ENCODE measurements around the gene TSSK6.

Gene TSSK6

GRCh38 chr19:19550972-19551852, 35.9 kb upstream of the TSSK6 start:
- no peaks in the 10 kb centered on the region for H3K4me1 ChIP-seq
- no peaks in the 10 kb centered on the region for H3K9me3 ChIP-seq
- no peaks in the 10 kb centered on the region for H3K36me3 ChIP-seq
- H3K4me3 ChIP-seq (ENCODE audit: low read depth, low read length), result no peak overlapping the region
- peak; percentile 13 for DNase-seq
- H3K27me3 ChIP-seq, result no peaks in the 10 kb centered on the region
- no peak for TF ChIP-seq CTCF (IDR thresholded peaks at IDR 0.05; ENCODE audit: low read depth, low read length)

- Histone ChIP-seq H3K36me3 (no peaks in the 10 kb centered on the region), H3K4me3 (ENCODE audit: low read depth, low read length) (no peak overlapping the region), H3K9me3 (no peaks in the 10 kb centered on the region), H3K27me3 (no peaks in the 10 kb centered on the region), H3K4me1 (no peaks in the 10 kb centered on the region)
- no peak for TF ChIP-seq CTCF (IDR thresholded peaks at IDR 0.05; ENCODE audit: low read depth, low read length)
- peak; percentile 10 for DNase-seq
Measured at GRCh38 chr19:19550485-19550929, 35.2 kb upstream of the TSSK6 start.

- H3K4me3 ChIP-seq (ENCODE audit: low read depth, low read length), result no peak overlapping the region
- H3K9me3 ChIP-seq, result no peaks in the 10 kb centered on the region
- no peaks in the 10 kb centered on the region for H3K36me3 ChIP-seq
- TF ChIP-seq CTCF (IDR thresholded peaks at IDR 0.05; ENCODE audit: low read depth, low read length), result no peak
- no peak for DNase-seq
- H3K4me1 ChIP-seq, result no peaks in the 10 kb centered on the region
- no peaks in the 10 kb centered on the region for H3K27me3 ChIP-seq
Measured at GRCh38 chr19:19549804-19550464, 34.6 kb upstream of the TSSK6 start.

GRCh38 chr19:19548915-19549759, 33.8 kb upstream of the TSSK6 start:
- no peak for DNase-seq
- no peaks in the 10 kb centered on the region for H3K9me3 ChIP-seq
- no peaks in the 10 kb centered on the region for H3K27me3 ChIP-seq
- no peak overlapping the region for H3K4me3 ChIP-seq (ENCODE audit: low read depth, low read length)
- H3K36me3 ChIP-seq, result no peaks in the 10 kb centered on the region
- no peaks in the 10 kb centered on the region for H3K4me1 ChIP-seq
- no peak for TF ChIP-seq CTCF (IDR thresholded peaks at IDR 0.05; ENCODE audit: low read depth, low read length)

- no peak for DNase-seq
- TF ChIP-seq CTCF (IDR thresholded peaks at IDR 0.05; ENCODE audit: low read depth, low read length), result no peak
- no peaks in the 10 kb centered on the region for H3K36me3 ChIP-seq
- no peaks in the 10 kb centered on the region for H3K4me1 ChIP-seq
- no peaks in the 10 kb centered on the region for H3K27me3 ChIP-seq
- no peaks in the 10 kb centered on the region for H3K9me3 ChIP-seq
- H3K4me3 ChIP-seq (ENCODE audit: low read depth, low read length), result no peak overlapping the region
Measured at GRCh38 chr19:19547674-19548336, 32.5 kb upstream of the TSSK6 start.
